ENCODE measurements around the gene OR52N2.

Gene OR52N2

DNA sequence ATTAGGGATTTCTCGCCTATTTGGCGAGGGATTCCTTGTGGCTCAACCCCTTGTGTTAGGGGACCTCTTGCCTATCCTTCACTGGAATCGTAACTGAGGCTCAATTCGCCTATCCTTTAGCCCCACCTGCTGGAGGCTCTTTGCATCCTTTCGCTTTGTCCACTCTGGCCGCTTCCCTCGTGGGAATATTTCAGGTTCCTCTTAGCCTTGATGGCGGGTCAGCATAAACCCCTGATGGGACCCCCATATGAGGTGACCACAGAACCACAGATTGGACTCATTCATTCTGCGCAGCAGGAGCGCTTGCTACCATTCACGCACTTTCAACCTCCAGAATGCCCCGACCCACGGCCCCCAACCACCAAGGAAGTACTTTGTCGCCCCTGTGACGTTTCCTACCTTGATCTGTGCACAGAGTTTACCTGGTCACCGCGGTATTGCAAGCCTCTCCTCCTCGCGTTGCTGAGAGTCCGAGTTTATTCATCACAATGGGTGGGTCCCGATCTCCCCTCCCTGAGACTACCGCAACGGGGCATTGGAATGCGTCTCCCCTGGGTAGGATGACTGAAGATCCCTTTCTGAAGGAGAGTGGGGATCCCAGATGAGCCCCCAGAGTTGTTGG is at the start of gene OR52N2:
Gene OR52N2, plus strand, starts transcription at position 425 of the 622 bp plus-strand sequence. CDS start 11,412 bp downstream, outside the sequence.
- H3K9me3 Mint-ChIP-seq: peaks cover 9% of the 10 kb centered on the region
- H3K4me3 Mint-ChIP-seq: peak within 1 kb of the TSS; percentile 87
- peak; percentile 80 for DNase-seq
- peaks cover 19% of the 10 kb centered on the region for H3K27me3 Mint-ChIP-seq (ENCODE audit: low read depth, poor library complexity)
- TF ChIP-seq, protein P1, sequence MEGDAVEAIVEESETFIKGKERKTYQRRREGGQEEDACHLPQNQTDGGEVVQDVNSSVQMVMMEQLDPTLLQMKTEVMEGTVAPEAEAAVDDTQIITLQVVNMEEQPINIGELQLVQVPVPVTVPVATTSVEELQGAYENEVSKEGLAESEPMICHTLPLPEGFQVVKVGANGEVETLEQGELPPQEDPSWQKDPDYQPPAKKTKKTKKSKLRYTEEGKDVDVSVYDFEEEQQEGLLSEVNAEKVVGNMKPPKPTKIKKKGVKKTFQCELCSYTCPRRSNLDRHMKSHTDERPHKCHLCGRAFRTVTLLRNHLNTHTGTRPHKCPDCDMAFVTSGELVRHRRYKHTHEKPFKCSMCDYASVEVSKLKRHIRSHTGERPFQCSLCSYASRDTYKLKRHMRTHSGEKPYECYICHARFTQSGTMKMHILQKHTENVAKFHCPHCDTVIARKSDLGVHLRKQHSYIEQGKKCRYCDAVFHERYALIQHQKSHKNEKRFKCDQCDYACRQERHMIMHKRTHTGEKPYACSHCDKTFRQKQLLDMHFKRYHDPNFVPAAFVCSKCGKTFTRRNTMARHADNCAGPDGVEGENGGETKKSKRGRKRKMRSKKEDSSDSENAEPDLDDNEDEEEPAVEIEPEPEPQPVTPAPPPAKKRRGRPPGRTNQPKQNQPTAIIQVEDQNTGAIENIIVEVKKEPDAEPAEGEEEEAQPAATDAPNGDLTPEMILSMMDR (IDR thresholded peaks at IDR 0.05): peak; percentile 79
- H3K4me1 Mint-ChIP-seq: peaks cover 23% of the 10 kb centered on the region
- no peaks in the 10 kb centered on the region for H3K36me3 Mint-ChIP-seq (ENCODE audit: low read depth)
- no peak within 1 kb of the TSS for H3K27ac Mint-ChIP-seq

DNA sequence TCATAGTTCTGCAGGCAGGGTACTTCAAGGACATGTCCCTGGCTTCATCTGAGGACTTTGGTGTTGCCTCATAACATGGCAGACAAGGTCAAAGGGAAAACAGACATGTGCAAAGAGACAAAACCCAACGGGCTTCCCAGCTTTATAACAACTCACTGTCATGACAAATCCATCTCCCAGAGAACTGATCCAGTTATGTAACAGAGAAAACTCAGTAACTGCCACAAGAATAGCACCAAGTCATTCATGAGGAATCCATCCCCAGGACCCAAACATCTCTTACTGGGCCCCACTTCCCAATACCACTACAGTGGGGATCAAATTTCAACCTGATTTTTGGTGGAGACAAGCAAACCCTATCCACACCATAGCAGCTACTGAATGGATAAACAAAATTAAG is 41.7 kb upstream of the OR52N2 start:
- TF ChIP-seq, protein P1 (IDR thresholded peaks at IDR 0.05): no peak
- H3K9me3 Mint-ChIP-seq: no peaks in the 10 kb centered on the region
- H3K4me1 Mint-ChIP-seq: no peaks in the 10 kb centered on the region
- no peak overlapping the region for H3K27ac Mint-ChIP-seq
- no peak overlapping the region for H3K4me3 Mint-ChIP-seq
- no peaks in the 10 kb centered on the region for H3K36me3 Mint-ChIP-seq (ENCODE audit: low read depth)
- DNase-seq: no peak
- no peaks in the 10 kb centered on the region for H3K27me3 Mint-ChIP-seq (ENCODE audit: low read depth, poor library complexity)

DNA sequence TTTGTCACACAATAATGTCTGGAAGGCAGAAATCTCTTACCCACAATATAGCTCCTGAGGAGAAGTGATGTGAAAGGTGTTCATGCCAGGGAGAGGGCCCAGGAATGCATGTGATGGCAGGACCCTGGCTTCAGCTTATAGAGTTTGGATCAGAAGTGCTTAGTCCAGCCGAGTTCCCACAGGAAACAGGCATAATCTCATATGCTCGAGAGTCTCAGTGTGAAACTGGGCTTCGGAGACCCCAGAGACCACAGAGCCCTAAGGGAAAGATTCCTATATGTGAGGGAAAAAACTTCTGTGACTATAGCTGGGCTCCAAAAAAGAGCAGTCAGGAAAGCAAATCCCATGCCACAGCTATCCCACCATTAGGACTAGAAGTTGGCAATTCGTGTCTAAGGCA is 25.5 kb upstream of the OR52N2 start, which contains the start of gene OR52N5:
Gene OR52N5, minus strand, starts transcription at position 101 of the 400 bp plus-strand sequence. CDS start 4,721 bp downstream, outside the sequence.
- Mint-ChIP-seq H3K4me1 (no peaks in the 10 kb centered on the region), H3K4me3 (no peak within 1 kb of the TSS), H3K27ac (no peak within 1 kb of the TSS), H3K36me3 (ENCODE audit: low read depth) (no peaks in the 10 kb centered on the region), H3K27me3 (ENCODE audit: low read depth, poor library complexity) (peaks cover 14% of the 10 kb centered on the region), H3K9me3 (no peaks in the 10 kb centered on the region)
- DNase-seq: no peak
- TF ChIP-seq, protein P1 (IDR thresholded peaks at IDR 0.05): no peak

DNA sequence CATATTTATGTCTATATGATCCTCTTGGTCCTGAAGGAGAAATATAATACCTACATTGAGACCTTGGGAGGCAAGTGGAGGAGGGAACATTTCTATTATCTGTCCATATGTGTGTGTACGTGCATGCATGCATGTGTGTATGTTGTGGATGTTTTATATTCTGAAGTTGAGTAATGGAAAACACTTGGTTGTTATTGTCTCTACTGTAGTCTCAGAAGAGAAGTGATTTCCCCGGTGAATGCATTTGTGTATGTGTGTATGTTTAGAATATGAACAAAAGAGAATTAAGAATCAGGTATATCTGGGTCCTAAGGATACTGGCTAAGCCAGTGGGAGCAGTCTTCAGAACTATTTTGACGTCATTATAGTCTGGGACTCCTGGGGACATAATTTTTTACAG is 17.6 kb upstream of the OR52N2 start, which contains the start of gene OR52N1:
Gene OR52N1, minus strand, starts transcription at position 101 of the 400 bp plus-strand sequence. CDS start 2,449 bp downstream, outside the sequence.
- Mint-ChIP-seq H3K9me3 (no peaks in the 10 kb centered on the region), H3K4me1 (no peaks in the 10 kb centered on the region), H3K27me3 (ENCODE audit: low read depth, poor library complexity) (peaks cover 18% of the 10 kb centered on the region), H3K4me3 (no peak within 1 kb of the TSS), H3K36me3 (ENCODE audit: low read depth) (no peaks in the 10 kb centered on the region), H3K27ac (no peak within 1 kb of the TSS)
- no peak for DNase-seq
- TF ChIP-seq, protein P1 (IDR thresholded peaks at IDR 0.05): no peak

DNA sequence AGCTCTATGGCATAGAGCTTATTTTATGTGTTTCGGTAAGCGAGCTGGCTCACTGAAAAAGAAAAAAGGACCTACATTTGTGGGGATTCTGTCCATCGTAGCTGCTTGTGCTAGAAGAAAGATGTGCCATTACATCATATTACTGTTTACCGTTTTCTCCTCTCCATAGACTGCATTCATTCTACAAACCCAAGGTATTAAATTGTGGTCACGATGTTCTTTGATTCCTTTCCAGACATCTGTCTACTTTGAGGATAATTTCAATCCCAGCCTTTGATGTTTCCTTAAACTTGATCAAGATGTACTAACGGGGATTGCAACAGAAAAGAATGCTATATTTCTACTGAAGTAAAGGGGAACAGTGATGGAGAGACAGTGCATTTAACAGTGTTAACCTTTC is 12.2 kb upstream of the OR52N2 start:
- DNase-seq: no peak
- Mint-ChIP-seq H3K36me3 (ENCODE audit: low read depth) (no peaks in the 10 kb centered on the region), H3K27ac (no peak overlapping the region), H3K9me3 (no peaks in the 10 kb centered on the region), H3K4me1 (no peaks in the 10 kb centered on the region), H3K27me3 (ENCODE audit: low read depth, poor library complexity) (peaks cover 4% of the 10 kb centered on the region), H3K4me3 (no peak overlapping the region)
- TF ChIP-seq, protein P1 (IDR thresholded peaks at IDR 0.05): no peak

DNA sequence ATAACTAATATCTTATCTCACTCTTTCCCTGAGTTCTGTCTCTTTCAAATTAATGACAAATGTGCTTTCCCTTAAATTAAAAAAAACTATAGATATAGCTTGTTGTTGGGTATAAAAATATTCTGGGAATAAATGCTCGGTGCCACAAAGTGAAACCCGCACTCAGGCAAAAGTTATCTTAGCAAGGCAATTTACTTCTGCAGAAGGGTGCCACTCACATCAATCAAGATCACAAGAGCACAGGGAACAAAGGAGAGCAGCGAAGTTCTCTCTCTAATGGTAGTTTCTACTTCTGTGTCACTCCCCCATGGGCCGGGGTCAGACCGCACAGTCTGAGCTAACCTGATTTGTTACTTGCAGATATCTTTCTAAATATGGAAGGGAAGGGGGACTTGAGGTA is 4.7 kb upstream of the OR52N2 start:
- TF ChIP-seq, protein P1 (IDR thresholded peaks at IDR 0.05): no peak
- peaks cover 9% of the 10 kb centered on the region for H3K27me3 Mint-ChIP-seq (ENCODE audit: low read depth, poor library complexity)
- H3K27ac Mint-ChIP-seq: peak overlapping the region; percentile 43
- H3K4me1 Mint-ChIP-seq: peaks cover 19% of the 10 kb centered on the region
- H3K4me3 Mint-ChIP-seq: no peak overlapping the region
- H3K9me3 Mint-ChIP-seq: peaks cover 16% of the 10 kb centered on the region
- H3K36me3 Mint-ChIP-seq (ENCODE audit: low read depth): no peaks in the 10 kb centered on the region
- DNase-seq: no peak
